H9 (cell line): ENCODE data around the gene NRG3. TPM values are rescaled to one million over a fixed set of nuclear protein-coding genes. Genes with fewer than 3 reads are reported as not detected.

Experiments used
- DNase-seq: peaks from one replicate; pipeline ENCODE4 v3.0.0-alpha.2; 2017
- H2AFZ ChIP-seq: one replicate; pipeline ENCODE4 v1.6.1; 2013; ENCODE audit warnings: mild to moderate bottlenecking, low read length, control low read depth, moderate library complexity
- H2AK5ac ChIP-seq: 2 replicates; pipeline ENCODE4 v1.6.1; 2013; ENCODE audit warnings: low read length, control low read depth, mixed read lengths; ENCODE audit not compliant: insufficient read length
- H2BK120ac ChIP-seq: one replicate; pipeline ENCODE4 v1.6.1; 2013; ENCODE audit warnings: low read depth, mild to moderate bottlenecking, low read length, control low read depth, inconsistent platforms; ENCODE audit not compliant: poor library complexity, severe bottlenecking
- H2BK12ac ChIP-seq: 2 replicates; pipeline ENCODE4 v1.6.1; 2013; ENCODE audit warnings: low read length, control low read depth, mixed read lengths, low read depth; ENCODE audit not compliant: insufficient read length
- H2BK15ac ChIP-seq: 2 replicates; pipeline ENCODE4 v1.6.1; 2013; ENCODE audit warnings: low read depth, low read length, control low read depth
- H2BK20ac ChIP-seq: one replicate; pipeline ENCODE4 v1.6.1; 2013; ENCODE audit warnings: low read depth, mild to moderate bottlenecking, low read length, control low read depth, inconsistent platforms; ENCODE audit not compliant: poor library complexity, severe bottlenecking
- H2BK5ac ChIP-seq: 2 replicates; pipeline ENCODE4 v1.6.1; 2013; ENCODE audit warnings: low read length, control low read depth, mixed read lengths; ENCODE audit not compliant: insufficient read length
- H3K14ac ChIP-seq: 2 replicates; pipeline ENCODE4 v1.6.1; 2013; ENCODE audit warnings: low read length, control low read depth; ENCODE audit not compliant: insufficient read depth
- H3K18ac ChIP-seq: 2 replicates; pipeline ENCODE4 v1.6.1; 2013; ENCODE audit warnings: low read depth, mild to moderate bottlenecking, mixed read lengths, low read length, control low read depth; ENCODE audit not compliant: insufficient read length
- H3K23ac ChIP-seq: 2 replicates; pipeline ENCODE4 v1.6.1; 2013; ENCODE audit warnings: low read length, control low read depth, mixed read lengths, low read depth; ENCODE audit not compliant: insufficient read length
- H3K23me2 ChIP-seq: 2 replicates; pipeline ENCODE4 v1.6.1; 2013; ENCODE audit warnings: low read depth, mild to moderate bottlenecking, mixed read lengths, low read length, control low read depth; ENCODE audit not compliant: insufficient read length, poor library complexity, severe bottlenecking
- H3K27ac ChIP-seq: 2 replicates; pipeline ENCODE4 v1.5.1; 2013; ENCODE audit warnings: low read length, control low read depth, mixed read lengths, low read depth; ENCODE audit not compliant: insufficient read length
- H3K27me3 ChIP-seq: 2 replicates; pipeline ENCODE4 v1.6.1; 2013; ENCODE audit warnings: low read length, control low read depth, inconsistent platforms; ENCODE audit not compliant: insufficient read depth
- H3K4ac ChIP-seq: 2 replicates; pipeline ENCODE4 v1.6.1; 2013; ENCODE audit warnings: low read depth, mild to moderate bottlenecking, control low read depth, inconsistent platforms, low read length, moderate library complexity
- H3K4me1 ChIP-seq: 2 replicates; pipeline ENCODE4 v1.6.1; 2013; ENCODE audit warnings: low read length, control low read depth, inconsistent platforms; ENCODE audit not compliant: insufficient read depth
- H3K4me2 ChIP-seq: 2 replicates; pipeline ENCODE4 v1.6.1; 2013; ENCODE audit warnings: low read length, control low read depth, mixed read lengths; ENCODE audit not compliant: insufficient read length, insufficient read depth
- H3K56ac ChIP-seq: 2 replicates; pipeline ENCODE4 v1.6.1; 2013; ENCODE audit warnings: low read depth, mild to moderate bottlenecking, mixed read lengths, low read length, control low read depth; ENCODE audit not compliant: insufficient read length
- H3K79me1 ChIP-seq: 2 replicates; pipeline ENCODE4 v1.6.1; 2013; ENCODE audit warnings: low read depth, mild to moderate bottlenecking, moderate library complexity, low read length, control low read depth, inconsistent platforms; ENCODE audit not compliant: insufficient read depth, poor library complexity, severe bottlenecking
- H3K79me2 ChIP-seq: 2 replicates; pipeline ENCODE4 v1.6.1; 2013; ENCODE audit warnings: low read length, control low read depth, inconsistent platforms; ENCODE audit not compliant: insufficient read depth
- H3K9ac ChIP-seq: 2 replicates; pipeline ENCODE4 v1.6.1; 2013; ENCODE audit warnings: low read length, control low read depth, mixed read lengths; ENCODE audit not compliant: insufficient read length; ENCODE audit errors: extremely low read depth
- H3K9me3 ChIP-seq: one replicate; pipeline ENCODE4 v1.6.1; 2013; ENCODE audit warnings: low read depth, low read length, inconsistent platforms; ENCODE audit not compliant: control insufficient read depth
- H3T11ph ChIP-seq: one replicate; pipeline ENCODE4 v1.6.1; 2013; ENCODE audit warnings: mild to moderate bottlenecking, low read length, control low read depth, inconsistent platforms
- H4K20me1 ChIP-seq: one replicate; pipeline ENCODE4 v1.6.1; 2013; ENCODE audit not compliant: control insufficient read depth, insufficient read length, insufficient read depth
- H4K5ac ChIP-seq: 2 replicates; pipeline ENCODE4 v1.6.1; 2013; ENCODE audit warnings: low read depth, mild to moderate bottlenecking, mixed read lengths, low read length, control low read depth; ENCODE audit not compliant: insufficient read length
- H4K8ac ChIP-seq: replicated peaks from 2 replicates; pipeline ENCODE4 v1.6.1; 2013; ENCODE audit warnings: low read length, control low read depth, mixed read lengths, low read depth; ENCODE audit not compliant: insufficient read length
- H4K91ac ChIP-seq: 2 replicates; pipeline ENCODE4 v1.6.1; 2013; ENCODE audit warnings: low read depth, mild to moderate bottlenecking, moderate library complexity, mixed read lengths, low read length, control low read depth; ENCODE audit not compliant: insufficient read length
- H3K27ac Mint-ChIP-seq, 3 experiments: 2 replicates in 2 of 3; 3 replicates in 1 of 3; pipeline ENCODE4 v1.8.0; 2020 to 2021; ENCODE audit warnings: mixed read lengths in 3 of 3, mild to moderate bottlenecking in 1 of 3, moderate library complexity in 1 of 3
- H3K27me3 Mint-ChIP-seq: 2 replicates; pipeline ENCODE4 v1.8.0; 2021; ENCODE audit warnings: low read depth, mild to moderate bottlenecking, moderate library complexity, mixed read lengths
- H3K36me3 Mint-ChIP-seq, 3 experiments: 2 replicates in 2 of 3; 3 replicates in 1 of 3; pipeline ENCODE4 v1.8.0; 2020 to 2021; ENCODE audit warnings: low read depth in 3 of 3, mixed read lengths in 3 of 3; ENCODE audit not compliant: insufficient read depth in 1 of 3
- H3K4me1 Mint-ChIP-seq, 2 experiments: 2 replicates each; pipeline ENCODE4 v1.8.0; 2020; ENCODE audit warnings: mixed read lengths in 2 of 2
- H3K4me3 Mint-ChIP-seq, 2 experiments: 2 replicates in 1 of 2; 3 replicates in 1 of 2; pipeline ENCODE4 v1.8.0; 2020 to 2021; ENCODE audit warnings: mild to moderate bottlenecking in 2 of 2, mixed read lengths in 2 of 2, moderate library complexity in 1 of 2
- H3K9me3 Mint-ChIP-seq, 2 experiments: 2 replicates in 1 of 2; 3 replicates in 1 of 2; pipeline ENCODE4 v1.8.0; 2020; ENCODE audit warnings: mild to moderate bottlenecking in 2 of 2, mixed read lengths in 2 of 2, moderate library complexity in 1 of 2
- WGBS: extraction: QIAGEN DNeasy Blood & Tissue Kit; methylation state at CpG from one replicate; pipeline ENCODE4 v1.1.7; 2013; ENCODE audit warnings: missing lambda C conversion rate, low lambda C conversion rate, mixed read lengths; ENCODE audit not compliant: insufficient read length; ENCODE audit errors: extremely low coverage; 5-methylcytosine and 5-hydroxymethylcytosine counted together
- total RNA-seq: library from RNA; stranded (reverse); gene quantifications from 2 replicates; pipeline ENCODE4 v1.2.1, GENCODE V29; 2021
- TF ChIP-seq, protein P1 (sequence below): fragments of 200-600 bp; sonication (generic); conservative IDR thresholded peaks from 3 replicates; pipeline ENCODE4 v1.8.0; 2021; ENCODE audit warnings: antibody characterized with exemption, mild to moderate bottlenecking

The NRG3 gene
- total RNA-seq, 1 experiment from 2014 or later, result 1.6 TPM

- DNase-seq, result no peak
Measured at GRCh38 chr10:82880776-82881290, 1005.8 kb downstream of the NRG3 start.

More at GRCh38 chr10:82880776-82881290, 1005.8 kb downstream of the NRG3 start:
- Histone ChIP-seq H3K56ac (no peak overlapping the region), H3K4ac (no peak overlapping the region), H3K14ac (no peak overlapping the region), H2BK20ac (no peak overlapping the region), H3T11ph (no peak overlapping the region), H2BK120ac (no peak overlapping the region), H3K27me3 (no peaks in the 10 kb centered on the region), H4K20me1 (no peaks in the 10 kb centered on the region), H3K9me3 (no peaks in the 10 kb centered on the region), H3K27ac (no peak overlapping the region), H3K79me1 (no peaks in the 10 kb centered on the region), H4K5ac (no peak overlapping the region), H4K91ac (no peak overlapping the region), H3K18ac (no peak overlapping the region), H3K23me2 (no peaks in the 10 kb centered on the region), H3K79me2 (no peaks in the 10 kb centered on the region), H3K4me1 (no peaks in the 10 kb centered on the region), H2BK15ac (no peak overlapping the region), H3K4me2 (no peak overlapping the region), H2AFZ (no peak overlapping the region), H4K8ac (no peak overlapping the region), H2BK5ac (no peak overlapping the region), H2AK5ac (no peak overlapping the region), H3K23ac (no peak overlapping the region), H2BK12ac (no peak overlapping the region), H3K9ac (no peak overlapping the region)
- Mint-ChIP-seq H3K36me3 (no peaks in the 10 kb centered on the region), H3K9me3 (no peaks in the 10 kb centered on the region), H3K27me3 (no peaks in the 10 kb centered on the region), H3K4me3 (no peak overlapping the region), H3K27ac (peak overlapping the region in 1 of 3 experiments; percentile 74; a peak in 2 of 7 replicates), H3K4me1 (no peaks in the 10 kb centered on the region)
- WGBS, result no CpG with 5 or more reads among the region's 2 CpGs
- TF ChIP-seq, protein P1, sequence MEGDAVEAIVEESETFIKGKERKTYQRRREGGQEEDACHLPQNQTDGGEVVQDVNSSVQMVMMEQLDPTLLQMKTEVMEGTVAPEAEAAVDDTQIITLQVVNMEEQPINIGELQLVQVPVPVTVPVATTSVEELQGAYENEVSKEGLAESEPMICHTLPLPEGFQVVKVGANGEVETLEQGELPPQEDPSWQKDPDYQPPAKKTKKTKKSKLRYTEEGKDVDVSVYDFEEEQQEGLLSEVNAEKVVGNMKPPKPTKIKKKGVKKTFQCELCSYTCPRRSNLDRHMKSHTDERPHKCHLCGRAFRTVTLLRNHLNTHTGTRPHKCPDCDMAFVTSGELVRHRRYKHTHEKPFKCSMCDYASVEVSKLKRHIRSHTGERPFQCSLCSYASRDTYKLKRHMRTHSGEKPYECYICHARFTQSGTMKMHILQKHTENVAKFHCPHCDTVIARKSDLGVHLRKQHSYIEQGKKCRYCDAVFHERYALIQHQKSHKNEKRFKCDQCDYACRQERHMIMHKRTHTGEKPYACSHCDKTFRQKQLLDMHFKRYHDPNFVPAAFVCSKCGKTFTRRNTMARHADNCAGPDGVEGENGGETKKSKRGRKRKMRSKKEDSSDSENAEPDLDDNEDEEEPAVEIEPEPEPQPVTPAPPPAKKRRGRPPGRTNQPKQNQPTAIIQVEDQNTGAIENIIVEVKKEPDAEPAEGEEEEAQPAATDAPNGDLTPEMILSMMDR, result no peak
